RKO (cell line): ENCODE data around the gene CBFB.
"Not testable (repeated sequence)": the region's sequence is repeated elsewhere in the genome, so short reads cannot be mapped to it uniquely, and the experiment has no call there.

Source experiments
- DNase-seq: peaks from one replicate; pipeline ENCODE4 v3.0.0-alpha.2; 2016; ENCODE audit warnings: low spot score

CBFB gene

DNA sequence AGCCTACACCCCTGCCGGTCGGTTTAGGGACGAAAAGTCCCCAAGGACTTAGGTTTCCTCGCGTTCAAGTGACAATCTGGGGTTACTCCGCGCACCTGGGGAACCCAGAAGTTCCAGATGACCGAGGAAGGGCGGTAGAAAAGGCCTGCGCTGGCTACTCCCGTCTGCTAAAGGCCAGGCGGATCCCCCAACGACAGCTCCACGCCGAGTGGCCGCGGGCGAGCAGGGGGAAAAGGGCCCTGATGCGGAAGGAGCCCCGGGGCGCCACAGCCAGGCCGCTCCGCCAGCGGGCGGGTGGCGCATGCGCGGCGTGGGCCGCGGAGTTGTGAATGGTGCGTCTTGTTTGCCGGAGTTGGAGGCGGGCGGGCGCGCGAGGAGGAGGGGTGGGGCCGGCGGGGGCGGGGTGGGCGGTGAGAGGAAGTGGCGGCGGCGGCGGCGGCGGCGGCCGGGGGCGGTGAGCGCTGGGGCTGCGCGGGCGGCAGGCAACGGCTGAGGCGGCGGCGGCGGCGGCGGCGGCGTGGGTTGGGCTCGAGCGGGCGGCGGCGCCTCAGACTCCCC, at the start of gene CBFB:
Gene CBFB, plus strand, starts transcription at position 454 of the 558 bp plus-strand sequence. CDS start 259 bp downstream, outside the sequence.
- peak; percentile 91 for DNase-seq

DNA sequence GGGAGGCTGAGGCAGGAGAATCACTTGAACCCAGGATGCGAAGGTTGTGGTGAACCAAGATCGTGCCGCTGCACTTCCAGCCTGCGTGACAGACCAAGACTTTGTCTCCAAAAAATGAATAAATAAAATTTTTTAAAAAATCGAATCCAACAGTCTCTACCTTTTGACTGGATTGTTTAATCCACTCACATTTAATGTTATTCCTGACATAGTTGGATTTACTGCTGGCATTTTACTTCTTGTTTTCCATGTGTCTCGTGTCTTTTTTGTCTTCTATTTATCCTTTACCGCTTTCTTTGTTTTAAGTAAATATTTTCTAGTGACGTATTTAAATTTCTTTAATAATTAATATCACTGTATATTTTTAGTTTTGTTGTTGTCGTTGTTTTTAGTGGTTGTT, 45.9 kb upstream of the CBFB start:
- no peak for DNase-seq

DNA sequence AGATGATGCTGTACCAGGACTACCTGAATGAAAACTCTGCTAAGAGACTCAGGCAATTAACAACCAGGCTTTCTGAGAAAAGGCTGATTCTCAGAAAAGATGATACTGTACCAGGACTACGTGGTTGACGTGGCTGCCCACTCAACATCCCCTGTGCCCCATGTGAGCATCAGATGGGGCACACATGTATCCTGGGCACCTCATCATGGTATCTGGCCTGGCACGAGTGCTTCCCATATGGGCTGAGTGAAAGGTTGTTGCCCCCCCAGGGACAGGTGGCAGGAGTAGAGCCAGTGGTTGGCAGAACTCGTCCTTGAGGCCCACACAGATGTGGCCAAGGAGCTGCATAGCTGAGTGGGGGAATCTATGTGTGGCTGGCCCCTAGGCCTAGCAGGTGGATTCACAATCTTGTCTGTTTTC, 44.0 kb upstream of the CBFB start:
- no peak for DNase-seq

DNA sequence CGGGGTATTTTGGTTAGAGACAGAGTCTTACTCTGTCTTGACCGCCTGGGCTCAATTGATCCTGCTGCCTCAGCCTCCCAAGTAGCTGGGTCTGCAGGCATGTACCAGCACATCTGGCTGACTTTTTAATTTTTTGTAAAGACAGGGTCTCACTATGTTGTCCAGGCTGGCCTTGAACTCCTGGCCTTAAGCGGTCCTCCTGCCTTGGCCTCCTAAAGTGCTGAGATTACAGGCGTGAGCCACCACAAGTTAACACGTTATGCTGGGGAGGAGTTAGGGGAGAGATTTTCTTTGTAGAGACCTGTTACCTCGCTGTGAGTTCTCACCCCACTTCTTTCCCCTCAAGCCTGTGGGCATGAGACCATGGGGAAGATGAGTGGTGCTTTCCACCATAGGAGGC, 42.4 kb upstream of the CBFB start:
- DNase-seq, result no peak

DNA sequence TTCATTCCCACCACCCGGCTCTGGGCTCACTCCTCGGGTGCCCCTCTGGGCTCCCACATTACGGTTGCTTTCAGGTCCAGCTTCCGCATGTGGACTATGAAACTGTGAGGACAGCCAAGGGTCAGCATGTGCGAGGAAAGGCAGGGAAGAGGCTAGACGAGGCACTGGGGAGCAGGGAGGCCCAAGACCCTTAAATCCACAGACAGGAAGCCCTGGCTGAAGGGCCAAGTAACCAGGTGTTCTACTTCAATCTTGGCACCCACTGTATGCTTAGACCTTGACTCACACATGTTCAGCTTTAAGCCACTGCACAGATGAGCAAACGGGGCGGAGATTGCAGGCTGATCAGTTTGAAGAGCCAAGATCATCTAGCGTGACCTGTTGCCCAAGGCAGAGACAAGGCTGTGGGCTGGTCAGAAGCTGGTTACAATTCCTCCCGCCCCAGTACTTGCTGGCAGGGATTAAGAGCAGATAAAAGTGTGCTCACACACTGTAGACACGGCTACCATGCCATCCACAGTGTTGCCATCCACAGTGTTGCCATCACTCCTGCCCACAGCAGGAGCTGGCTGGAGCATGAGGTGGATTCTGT, 40.7 kb upstream of the CBFB start, which contains the start of gene CES4A:
Gene CES4A, plus strand, starts transcription at position 393 of the 592 bp plus-strand sequence. Its CDS starts 184 bp downstream, at position 577.
- no peak for DNase-seq

DNA sequence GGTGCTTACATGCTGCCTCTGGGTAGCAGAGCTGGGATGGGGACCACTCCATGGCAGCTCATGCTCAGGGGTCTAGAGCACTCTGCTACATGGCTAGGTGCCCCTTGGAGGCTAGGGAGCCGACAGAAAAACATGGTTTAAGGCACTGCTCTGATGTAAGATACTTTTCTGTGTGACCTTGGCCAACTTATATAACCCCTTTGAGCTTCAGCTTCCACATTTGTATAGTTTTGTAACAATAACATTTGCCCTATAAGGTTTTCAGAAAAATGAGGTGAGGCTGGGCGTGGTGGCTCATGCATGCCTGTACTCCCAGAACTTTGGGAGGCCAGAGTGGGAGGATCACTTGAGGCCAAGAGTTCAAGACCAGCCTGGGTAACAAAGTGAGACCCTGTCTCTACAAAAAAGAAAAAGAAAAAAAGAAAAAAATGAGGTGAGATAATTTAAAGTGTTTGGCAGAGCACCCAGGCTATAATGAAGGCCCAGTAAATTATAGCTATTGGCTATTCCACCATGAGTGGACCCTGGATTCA, 37.3 kb upstream of the CBFB start:
- no peak for DNase-seq

DNA sequence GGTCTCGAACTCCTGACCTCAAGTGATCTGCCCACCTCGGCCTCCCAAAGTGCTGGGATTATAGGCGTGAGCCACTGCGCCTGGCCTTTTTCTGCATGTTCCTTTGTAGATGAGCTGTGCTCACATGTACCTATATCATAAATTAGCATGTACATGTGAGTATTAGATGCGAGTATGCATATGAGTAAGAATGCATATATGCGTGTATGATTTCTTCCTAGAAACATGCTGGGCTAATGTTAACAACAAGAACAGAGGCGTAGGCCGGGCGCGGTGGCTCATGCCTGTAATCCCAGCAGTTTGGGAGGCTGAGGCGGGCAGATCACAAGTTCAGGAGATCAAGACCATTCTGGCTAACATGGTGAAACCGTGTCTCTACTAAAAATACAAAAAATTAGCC, 35.4 kb upstream of the CBFB start:
- not testable (repeated sequence) for DNase-seq

DNA sequence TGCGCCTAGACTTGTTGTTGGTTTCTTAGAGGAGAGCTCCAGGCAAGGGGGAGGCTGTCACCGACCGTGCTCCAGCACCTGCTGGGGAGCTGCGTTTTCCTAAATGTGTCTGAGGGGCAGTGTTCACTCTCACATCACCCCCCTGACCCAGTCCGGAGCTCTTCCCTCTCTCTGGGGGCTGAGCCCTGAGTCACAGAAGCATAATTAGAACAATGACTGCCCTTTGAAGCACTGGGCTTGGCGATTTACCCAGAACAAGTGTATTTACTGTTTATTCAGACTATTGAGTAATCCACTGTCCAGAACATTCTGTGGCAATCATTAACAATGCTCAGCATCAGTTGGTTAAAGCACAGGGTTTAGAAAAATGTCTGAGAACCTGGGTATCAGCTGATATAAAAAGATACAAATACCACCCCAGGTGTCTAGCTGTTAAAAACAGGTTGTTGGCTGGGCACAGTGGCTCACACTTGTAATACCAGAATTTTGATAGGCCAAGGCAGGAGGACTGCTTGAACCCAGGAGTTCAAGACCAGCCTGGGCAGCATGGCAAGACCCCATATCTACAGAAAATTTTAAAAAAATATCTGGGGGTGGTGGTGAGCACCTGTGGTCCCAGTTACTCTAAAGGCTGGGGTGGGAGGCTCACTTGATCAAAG, 32.5 kb upstream of the CBFB start:
- DNase-seq, result no peak

DNA sequence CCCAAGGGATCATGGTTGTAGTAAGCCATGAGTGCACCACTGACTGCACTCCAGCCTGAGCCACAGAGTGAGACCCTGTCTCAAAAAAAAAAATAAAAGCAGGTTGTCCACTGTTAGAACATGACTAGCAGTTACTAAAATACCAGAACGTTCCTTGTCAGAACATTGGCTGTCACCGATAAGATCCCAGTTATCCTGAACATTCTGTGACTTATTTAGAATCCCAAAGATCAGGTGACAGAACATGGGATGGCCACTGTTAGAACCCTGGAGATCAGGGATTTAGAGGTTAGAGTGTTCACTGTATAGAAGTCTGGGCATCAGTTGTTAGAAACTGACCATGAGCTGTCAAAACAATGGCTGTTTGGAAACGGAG, 32.0 kb upstream of the CBFB start:
- no peak for DNase-seq

DNA sequence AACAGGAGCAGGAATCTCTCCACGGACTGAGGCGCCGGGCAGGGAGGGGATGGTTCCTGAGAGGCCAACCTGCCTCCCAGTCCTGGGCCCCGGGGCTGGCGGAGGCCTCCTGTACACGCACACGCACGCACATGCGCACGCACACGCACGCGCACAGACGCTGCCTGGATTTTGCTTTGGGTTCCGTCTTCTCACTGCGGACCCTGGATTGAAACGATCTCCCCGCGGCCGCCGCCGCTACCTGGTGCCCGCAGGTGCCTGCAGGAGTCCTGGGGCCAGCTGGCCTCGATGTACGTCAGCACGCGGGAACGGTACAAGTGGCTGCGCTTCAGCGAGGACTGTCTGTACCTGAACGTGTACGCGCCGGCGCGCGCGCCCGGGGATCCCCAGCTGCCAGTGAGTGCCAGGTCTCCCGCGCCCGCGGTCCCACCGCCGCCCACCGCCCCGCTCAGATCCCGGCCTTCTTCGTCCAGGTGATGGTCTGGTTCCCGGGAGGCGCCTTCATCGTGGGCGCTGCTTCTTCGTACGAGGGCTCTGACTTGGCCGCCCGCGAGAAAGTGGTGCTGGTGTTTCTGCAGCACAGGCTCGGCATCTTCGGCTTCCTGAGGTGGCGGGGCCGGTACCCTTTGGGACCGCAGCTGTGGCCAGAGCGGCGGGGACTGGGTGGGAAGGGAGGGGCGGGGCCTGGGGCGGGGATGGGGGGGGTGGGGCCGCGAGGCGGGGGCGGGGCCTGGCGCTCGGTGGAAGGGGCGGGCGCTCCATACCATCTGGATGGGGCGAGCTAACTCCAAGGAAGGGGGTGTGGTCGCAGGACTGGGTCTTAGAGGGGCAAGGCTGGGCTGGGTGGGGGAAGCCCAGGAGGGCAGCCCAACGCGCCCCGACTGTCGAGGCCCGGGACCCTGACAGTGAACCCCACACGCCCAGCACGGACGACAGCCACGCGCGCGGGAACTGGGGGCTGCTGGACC, 28.3 kb upstream of the CBFB start:
- no peak for DNase-seq

DNA sequence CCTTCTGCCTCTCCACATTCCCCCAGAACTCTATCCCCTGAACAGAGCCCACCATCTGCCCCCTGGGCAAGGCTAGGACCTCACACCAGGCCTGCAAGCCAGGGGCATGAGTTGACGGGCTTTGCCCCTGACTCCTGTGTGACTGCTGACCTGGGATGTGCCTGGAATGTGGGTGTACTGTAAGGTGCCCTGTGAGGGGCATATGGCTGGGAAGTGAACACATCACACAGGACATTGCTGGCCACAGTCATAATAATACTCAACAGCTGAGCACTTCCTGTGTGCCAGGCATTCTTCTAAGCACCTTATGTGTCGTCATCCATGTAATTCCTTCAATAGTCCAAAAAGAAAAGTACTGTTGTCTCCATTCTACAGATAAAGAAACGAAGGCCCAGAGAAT, 27.2 kb upstream of the CBFB start:
- DNase-seq, result no peak

DNA sequence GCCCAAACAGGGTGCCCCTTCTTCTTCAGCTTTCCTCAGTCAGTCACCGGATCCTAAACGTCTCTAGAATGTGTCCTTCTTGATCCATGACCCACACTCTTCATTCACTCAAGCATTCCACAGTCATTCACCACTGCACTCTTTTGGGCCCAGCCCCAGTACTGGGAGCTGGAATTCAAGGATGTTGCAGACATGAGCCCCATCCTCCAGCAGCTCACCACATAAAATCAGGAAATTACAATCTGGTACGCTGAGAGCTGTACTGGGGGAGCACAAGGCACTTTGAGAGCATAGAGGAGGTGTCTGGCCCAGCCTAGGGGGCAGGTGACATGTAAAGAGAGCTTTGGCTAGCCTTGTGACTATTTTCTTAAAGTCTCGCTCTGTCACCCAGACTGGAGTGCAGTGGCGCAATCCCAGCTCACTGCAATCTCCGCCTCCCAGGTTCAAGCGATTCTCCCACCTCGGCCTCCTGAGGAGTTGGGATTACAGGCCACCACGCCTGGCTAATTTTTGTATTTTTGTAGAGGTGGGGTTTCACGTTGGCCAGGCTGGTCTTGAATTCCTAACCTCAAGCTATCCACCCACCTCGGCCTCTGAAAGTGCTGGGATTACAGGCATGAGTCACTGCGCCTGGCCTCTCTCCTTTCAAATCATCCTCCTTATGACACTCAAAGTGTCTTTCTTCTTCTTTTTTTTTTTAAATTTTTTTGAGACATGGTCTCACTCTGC, 21.9 kb upstream of the CBFB start:
- no peak for DNase-seq

DNA sequence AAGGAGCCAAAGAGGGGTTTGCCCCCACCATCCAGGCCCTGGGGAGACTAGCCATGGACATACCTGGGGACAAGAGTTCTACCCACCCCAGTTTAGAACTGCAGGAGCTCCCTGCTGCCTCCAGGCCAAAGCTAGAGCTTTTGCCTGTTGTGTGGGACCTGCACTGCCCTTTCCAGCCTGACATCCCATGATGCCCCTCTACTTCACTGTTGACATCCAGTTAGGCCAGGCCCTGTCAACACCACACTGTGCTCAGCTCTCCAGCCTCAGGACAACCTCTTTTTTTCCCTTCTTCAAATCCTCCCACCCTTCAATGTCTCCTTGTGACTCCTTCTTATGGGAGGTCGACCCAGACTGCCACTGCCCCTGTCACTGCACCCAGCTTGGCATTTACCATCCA, 19.8 kb upstream of the CBFB start:
- no peak for DNase-seq

DNA sequence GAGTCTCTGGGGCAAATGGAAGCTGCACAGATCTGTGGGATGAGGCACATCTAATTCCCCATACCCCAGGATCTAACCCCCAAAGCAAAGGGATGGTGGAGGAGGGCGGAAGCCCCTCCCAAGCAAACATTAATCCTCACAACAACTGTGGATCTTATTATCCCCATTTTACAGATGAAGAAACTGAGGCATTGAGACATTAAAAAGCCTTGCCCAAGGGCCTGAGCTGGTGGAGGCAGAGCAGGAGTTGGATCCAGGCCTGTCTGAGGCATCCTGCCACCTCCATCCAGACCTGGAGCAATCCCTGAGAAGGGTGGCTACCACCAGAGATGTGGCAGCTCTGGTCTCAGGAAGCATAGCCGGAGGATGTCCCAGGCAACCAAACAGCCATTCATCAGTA, 17.7 kb upstream of the CBFB start:
- DNase-seq, result no peak

DNA sequence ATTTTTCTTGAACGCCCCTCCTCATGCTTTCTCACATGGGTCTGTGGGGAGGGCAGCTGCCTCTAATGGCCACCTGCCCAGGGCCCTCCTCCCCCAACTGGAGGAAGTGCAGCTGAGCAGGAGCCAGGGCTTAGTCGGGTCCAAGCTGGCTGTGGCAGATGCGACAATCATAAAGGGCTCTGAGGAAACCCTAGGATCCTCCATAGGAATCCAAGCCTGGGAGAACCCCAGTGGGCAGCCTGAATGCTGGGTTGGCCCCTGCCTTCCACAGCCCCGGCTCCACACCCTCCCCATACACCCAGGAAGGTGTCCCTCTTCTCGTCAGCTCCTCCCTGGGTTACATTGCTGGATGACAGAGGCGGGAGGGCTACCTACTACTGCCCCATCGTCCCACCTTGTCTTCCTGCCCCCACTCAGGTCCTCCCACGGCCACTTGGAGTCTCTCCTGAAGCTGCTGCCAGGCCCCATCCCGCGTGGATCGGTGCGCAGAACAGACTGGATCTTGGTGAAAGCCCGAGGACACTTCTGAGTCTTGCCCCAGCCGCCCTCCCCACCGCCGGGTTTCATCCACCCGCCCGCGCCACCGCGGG, 15.6 kb upstream of the CBFB start:
- no peak for DNase-seq

DNA sequence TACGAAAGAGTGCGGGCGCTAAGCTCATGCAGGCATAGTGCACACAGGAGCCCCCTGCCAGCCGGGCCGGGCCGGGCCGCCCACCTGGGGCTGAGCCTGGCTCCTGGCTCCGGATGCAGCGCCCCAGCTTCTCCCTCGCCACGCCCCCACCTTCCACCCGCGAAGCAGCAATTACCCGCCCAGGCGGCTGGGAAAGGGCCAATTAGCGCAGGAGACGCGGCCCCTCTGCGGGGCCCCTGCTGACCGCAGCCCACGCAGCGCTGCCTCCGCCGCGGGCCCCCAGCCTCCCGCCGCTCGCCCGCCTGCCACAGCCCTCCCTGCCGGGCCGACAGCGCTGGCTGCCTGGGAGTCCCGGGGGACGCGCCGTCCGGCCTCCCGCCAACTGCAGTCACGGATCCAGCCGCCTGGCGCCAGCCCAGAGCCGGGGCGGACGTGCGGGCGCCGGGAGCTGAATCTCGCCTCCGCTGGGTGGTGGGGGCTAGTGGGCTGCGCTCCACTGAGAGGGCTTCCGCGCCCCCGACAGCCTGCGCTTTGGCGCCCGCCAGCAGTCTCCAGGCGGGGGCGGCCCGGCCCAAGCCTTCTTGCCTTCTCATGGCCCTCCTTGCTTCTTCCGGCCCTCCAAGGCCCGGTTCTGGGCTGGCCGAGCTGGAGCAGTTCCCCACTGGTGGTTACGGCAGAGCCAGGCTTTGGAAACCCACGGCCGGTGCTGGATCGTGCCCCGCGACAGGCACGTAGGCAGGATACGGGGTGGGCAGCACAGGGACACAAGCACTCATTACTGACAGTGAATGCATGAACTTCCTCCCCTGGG, 14.9 kb upstream of the CBFB start:
- no peak for DNase-seq

DNA sequence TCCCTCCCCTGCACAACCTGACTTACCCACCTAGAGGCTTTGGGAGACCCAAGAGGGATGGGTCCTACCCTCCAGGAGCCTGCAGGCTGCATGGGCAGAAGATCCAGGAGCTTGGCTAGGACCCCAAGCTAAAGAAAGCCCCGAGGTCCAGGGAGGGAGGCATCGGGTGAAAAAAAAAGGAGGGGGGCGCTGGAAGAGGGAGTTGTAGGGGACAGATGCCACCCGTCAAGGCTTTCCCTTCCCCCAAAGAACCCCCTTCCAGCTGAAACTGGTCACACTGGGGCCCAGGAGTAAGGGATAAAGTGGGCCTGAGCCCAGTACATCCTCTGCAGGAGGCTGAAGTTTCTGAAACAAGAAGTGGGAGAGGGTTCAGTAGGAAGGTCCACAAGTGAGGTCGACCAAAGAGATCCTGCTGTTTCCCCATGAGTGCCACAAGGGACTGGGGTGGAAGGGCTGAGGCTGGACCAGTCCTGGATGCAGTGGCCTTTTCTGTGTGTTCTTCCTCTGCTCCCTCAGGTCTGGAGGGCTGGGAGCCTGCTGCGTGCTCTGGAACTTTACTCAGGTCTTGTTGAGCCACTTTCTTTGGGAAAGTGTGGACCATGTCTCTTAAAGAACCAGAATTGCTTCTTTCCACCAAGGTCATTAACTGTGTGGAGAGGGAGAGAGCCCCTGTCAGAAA, 14.2 kb upstream of the CBFB start:
- DNase-seq, result no peak

DNA sequence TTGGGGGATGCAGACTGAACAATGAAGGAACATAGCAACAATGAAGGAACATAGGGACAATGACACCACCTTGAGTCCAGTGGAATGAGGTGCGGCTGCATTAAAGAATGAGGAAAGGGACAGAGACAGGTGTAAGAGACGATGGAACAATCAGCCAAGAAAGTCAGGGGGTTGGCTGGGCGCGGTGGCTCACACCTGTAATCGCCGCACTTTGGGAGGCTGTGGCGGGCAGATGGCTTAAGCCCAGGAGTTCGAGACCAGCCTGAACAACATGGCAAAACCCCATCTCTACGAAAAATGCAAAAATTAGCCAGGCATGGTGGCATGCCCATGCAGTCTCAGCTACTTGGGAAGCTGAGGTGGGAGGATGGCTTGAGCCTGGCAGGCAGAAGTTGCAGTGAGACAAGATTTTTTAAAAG, 13.6 kb upstream of the CBFB start:
- no peak for DNase-seq

DNA sequence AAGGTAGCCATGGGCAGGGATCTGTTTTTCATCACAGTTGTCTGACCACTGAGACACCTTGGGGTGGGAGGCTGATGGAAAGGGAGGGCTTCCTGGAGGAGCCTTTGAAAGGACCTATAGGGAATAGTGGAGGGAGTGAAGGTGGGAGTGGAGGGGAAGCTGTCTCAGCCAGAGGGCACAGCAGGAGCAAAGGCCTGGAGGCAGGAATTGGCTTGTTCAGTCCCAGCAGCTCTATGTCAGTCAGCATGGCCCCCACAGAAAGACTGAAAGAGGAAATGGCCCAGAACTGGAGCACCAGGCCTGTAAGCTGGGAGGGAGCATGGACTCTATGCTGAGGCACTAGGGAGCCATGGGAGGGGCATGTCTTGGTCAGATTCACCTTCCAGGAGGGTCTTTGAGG, 12.8 kb upstream of the CBFB start:
- DNase-seq, result no peak
